HG02852 (cell line): ENCODE data around the gene NPM1.
A peak's percentile ranks its signal among the peaks of the same experiment; 100 is the strongest.
"Not testable (repeated sequence)": the region's sequence is repeated elsewhere in the genome, so short reads cannot be mapped to it uniquely, and the experiment has no call there.

Experiments used
- ATAC-seq: cut with Tn5 transposase; IDR thresholded peaks from one replicate; pipeline ENCODE4 v1.9.1; 2021; ENCODE audit warnings: mild to moderate bottlenecking, moderate library complexity; ENCODE audit not compliant: unreplicated experiment

Gene NPM1, protein sequence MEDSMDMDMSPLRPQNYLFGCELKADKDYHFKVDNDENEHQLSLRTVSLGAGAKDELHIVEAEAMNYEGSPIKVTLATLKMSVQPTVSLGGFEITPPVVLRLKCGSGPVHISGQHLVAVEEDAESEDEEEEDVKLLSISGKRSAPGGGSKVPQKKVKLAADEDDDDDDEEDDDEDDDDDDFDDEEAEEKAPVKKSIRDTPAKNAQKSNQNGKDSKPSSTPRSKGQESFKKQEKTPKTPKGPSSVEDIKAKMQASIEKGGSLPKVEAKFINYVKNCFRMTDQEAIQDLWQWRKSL

DNA sequence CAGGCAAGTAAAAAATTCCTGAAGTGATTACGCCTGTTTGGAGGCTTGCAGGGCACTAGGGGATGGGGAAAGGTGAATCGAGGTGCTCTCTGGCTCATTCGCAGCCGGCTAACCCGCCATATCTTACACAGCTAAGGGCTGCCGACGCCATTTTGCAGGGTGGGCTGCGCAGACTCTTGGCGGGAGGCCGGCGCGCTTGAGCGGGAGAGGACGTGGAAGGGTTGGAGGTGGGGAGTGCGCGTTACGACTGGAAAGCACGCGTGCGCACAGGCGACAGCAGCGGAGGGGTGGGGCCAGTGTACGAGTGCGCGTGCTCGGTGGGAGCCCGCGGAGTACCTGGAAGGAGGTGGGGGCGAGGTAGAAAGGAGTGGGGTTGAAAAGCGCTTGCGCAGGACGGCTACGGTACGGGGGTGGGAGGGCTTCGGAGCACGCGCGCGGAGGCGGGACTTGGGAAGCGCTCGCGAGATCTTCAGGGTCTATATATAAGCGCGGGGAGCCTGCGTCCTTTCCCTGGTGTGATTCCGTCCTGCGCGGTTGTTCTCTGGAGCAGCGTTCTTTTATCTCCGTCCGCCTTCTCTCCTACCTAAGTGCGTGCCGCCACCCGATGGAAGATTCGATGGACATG is at the start of gene NPM1:
NPM1 (plus strand) TSS at position 505 of the 625 bp plus-strand sequence; CDS start at position 605, 100 bp downstream.
- peak; percentile 79 for ATAC-seq

DNA sequence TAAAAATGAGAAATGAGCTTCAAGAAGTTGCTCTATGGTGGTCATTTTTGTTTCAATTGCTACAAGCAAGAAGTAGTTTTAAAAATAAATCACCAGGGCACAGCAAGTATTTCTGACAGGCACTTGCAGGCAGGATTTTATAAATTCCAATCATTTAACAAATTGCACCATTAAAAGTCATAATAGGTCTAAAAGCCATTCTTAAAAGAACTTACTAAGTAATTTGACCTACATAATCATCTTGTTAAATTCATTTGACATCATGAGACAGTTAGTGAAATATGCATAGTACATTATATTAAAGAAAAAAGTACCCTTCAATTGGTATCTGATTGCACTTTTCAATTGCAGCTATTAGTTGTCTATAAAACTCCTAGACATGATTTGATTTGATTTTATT is 47.6 kb upstream of the NPM1 start:
- ATAC-seq, result no peak

DNA sequence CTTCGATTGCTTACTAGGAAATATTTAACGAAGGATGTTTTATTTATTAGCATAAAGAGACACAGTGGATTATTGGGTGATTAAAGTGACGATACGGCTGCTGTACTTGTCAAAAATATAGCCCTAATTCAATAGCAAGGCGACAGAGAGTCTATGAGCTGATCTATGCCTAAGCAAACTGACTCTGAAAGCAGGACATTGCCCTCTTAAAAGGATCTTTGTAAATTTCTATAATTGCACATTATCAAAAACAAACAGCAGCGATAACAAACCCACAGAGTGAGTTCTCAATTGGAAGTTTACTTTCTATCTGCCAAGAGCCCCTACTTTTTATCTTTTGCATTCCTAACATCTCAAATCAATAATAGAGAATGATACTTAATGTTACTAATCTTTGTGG is 47.2 kb upstream of the NPM1 start:
- no peak for ATAC-seq

DNA sequence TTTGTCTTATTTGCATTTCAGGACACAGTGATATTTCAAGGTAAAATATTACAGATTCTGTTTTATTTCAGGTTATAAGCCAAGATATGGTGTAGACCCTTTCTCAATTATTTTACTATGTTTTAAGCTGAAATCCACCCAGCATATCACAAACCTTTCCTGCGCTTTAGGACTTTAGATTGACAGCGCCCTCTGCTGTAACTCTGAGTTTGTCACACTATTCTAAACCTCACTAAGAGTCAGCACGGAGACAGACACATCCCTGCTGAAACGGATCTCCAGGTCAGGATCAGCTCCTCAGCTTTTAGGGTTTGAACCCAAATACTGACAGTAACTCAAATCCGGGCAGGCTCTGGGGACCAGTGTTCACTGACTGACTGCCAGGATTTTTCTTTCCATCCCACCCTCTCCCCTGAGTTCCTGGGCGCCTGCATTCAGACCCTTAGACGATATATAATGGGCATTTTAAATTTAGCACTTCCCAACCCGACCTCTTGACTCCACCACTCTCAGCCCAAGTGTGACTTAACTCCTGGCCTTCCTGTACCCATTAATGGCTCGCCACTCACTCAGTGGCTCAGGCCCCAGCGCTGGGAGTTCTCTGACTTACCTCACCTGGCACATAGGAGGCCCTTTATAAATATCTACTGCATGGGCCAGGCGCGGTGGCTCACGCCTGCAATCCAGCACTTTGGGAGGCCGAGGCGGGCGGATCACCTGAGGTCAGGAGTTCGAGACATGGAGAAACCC is 45.1 kb upstream of the NPM1 start:
- no peak for ATAC-seq

DNA sequence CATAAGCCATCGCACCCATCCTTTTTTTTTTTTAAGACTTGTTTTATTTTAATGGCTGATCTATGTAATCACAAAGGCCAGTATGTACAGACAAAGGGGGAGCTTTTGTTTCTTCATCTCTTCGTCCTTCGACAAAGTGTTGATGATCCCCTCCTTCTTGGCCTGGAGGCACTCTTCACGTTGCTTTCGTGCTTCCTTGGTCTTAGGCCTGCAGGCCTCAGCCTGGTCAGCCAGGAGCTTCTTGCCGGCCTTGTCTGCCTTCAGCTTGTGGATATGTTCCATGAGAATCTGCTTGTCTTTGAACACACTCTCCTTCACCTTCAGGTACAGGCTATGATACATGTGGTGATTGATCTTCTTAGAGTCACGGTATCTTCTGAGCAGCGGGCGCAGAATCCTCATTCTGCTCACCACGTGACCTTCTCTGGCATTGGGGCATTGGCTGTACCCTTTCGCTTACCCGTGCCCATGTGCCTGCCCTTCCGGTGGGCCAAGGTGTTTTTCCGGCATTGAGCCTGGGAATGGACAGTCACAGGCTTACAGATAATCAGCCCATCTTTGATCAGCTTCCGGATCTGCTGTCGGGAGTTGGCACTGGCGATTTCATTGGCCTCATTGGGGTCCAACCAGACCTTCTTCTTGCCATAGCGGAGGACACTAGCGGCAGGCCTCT is 42.6 kb upstream of the NPM1 start:
- no peak for ATAC-seq

DNA sequence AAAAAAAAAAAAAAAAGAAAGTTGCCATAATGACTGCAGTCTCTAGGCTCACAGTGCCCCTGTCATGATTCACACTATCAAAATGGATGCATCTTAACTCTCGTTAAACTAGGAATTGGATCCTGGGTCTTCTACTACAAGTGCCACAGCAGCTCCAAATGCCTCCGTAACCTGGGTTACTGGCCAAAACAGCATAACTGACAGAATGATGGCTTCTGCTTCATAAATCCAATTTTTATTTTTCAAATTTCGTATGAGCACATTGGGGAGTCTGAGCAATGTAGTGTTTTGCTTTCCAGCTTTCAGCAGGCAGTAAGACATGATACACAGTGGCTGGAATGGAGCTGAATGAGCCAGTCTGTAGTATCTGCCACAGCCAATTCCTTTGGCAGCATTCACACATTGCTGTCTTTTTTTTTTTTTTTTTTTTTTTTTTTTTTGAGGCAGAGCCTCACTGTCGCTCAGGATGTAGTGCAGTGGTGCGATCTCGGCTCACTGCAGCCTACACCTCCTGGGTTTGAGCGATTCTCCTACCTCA is 36.0 kb upstream of the NPM1 start:
- no peak for ATAC-seq

DNA sequence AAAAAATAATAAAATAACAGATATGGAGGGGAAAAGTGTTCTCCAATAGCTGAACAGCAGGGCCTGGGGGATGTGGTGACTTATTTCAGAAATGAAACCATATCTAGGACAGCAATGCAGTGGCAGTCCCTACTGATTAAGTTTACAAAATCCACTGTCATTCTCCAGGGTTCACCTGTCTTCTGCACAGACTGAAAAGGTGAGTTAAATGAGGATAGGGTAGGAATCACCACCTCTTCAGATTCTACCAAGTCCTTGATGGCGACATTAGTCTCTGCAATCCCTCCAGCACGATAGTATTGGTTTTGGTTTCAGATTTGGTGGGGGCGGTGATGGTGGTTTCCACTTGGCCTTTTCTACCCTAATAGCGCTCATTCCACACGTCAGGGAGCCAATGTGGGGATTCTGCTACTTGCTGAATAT is 32.3 kb upstream of the NPM1 start:
- ATAC-seq, result peak; percentile 95

DNA sequence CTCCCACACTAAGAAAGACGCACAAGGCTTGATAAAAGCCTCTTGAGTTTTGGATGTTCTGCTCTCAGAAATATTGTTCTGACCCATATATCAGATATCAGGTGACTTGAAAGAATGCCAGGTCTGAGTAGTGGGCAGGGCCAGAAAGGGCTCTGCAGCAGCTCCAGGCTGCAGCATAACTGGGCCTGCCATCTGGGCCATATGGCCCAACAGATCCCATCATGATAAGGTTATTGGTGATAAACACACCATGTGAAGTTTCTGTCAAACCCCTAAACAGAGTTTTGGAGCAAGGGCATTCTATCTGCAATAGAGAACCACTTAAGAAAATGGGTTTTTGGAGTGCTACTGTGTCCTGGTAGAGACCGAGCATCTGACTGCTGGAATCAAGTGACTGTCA is 29.8 kb upstream of the NPM1 start:
- ATAC-seq, result no peak

DNA sequence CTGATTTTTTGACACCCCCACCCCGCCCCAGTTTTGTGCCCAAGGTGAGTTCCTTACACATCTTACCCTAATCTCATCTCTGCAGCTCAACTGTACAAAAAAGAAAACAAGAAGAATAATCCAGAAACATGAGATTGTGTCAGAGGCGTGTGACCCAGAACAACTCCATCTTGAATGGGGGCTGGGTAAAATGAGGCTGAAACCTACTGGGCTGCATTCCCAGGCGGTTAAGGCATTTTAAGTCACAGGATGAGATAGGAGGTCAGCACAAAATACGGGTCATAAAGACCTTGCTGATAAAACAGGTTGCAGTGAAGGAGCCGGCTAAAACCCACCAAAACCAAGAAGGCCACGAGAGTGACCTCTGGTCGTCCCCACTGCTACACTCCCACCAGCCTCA is 26.5 kb upstream of the NPM1 start:
- ATAC-seq, result not testable (repeated sequence)

DNA sequence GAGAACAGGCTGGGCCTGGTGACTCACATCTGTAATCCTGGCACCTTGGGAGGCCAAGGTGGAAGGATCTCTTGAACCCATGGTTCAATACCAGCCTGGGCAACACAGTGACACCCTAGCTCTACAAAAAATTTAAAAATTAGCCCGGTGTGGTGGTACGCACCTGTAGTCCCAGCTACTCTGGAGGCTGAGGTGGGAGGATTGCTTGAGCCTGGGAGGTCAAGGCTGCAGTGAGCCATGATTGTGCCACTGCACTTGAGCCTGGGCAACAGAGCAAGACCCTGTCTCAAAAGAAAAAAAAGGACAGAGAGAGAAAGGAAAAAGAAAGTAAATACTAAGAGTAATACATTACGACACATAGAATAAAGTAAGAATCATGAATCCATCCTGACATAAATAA is 24.4 kb upstream of the NPM1 start:
- ATAC-seq, result not testable (repeated sequence)

DNA sequence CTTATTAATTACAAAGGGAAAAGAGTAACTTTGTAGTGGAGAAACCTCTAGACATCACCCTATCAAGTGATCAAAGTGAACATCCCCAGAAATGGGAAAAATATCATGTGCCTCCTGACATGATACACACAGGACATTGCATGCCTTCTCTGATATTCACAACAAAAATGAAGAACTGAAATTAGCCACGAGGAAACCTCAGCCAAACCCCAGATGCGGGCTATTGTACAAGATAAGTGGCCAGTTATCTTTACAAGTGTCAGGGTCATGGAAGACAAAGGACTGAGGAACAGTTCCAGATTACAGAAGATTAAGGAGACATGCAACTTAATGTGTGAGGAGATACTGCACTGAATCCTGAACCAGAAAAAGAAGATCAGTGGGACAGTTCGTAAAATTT is 23.8 kb upstream of the NPM1 start:
- peak; percentile 82 for ATAC-seq

DNA sequence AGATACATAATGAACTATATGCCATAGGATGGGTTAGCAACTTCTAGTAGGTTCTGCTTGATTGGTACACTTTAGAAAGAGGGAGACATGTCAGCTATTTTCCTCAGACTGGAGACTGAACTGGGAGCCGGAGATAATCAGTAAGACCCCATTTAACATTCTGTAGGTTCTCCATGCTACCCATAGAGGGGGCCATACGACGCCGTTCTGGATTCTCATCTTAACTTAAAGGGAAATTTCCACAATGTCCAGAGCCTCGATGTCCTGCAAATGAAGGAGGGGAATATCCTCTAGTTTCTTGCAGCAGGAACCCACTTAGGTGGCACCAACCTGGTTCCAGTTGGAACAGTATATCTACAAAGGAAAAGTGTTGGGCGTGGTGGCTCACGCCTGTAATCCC is 22.3 kb upstream of the NPM1 start:
- ATAC-seq, result no peak

DNA sequence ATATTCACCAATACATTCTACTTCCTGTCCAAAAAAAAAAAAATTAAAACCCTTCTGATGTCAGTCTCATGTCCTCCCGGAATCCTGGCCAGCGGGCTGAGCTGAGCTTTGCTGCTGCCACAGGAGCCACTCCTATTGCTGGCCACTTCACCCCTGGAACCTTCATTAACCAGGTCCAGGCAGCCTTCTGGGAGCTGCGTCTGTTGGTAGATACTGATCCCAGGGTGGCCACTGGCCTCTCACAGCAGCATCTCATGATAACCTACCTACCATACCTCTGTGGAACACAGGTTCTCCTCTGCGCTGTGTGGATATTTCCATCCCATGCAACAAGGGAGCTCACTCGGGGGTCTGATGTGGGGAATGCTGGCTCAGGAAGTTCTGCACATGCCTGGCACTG is 21.0 kb upstream of the NPM1 start:
- ATAC-seq, result no peak

DNA sequence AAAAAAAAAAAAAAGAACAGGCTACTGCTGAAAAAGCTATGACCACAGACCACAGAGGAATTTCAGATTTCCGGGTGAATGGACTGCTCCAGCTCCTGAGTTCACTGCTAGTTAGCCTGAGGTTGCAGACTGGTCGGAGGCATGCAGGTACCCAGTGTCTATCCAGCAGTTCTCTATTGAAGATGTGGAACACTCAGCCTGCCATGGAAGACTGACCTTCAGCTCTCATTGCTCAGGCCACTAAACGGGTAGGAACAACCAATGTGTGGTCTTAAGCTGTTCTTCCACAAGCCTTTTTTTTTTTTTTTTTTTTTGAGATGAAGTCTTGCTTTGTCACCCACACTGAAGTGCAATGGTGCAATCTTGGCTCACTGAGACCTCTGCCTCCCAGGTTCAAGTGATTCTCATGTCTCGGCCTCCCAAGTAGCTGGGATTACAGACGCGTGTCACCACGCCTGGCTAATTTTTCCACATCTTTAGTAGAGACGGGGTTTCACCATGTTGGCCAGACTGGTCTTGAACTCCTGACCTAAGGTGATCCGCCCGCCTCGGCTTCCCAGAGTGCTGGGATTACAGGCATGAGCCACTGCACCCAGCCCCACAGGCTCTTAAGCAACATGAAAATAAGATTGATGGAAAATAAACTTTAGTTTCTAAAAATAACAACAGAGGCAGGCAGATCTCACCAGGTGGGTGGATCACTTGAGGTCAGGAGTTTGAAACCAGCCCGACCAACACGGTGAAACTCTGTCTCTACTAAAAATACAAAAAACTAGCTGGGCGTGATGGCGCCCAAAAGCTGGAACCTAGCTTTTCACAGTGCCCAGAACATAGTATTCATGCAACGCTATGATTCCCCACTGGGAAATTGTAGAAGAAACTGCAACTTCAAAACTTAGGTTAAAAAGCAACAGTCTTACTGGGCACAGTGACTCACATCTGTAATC is 20.0 kb upstream of the NPM1 start:
- ATAC-seq, result peak; percentile 54

DNA sequence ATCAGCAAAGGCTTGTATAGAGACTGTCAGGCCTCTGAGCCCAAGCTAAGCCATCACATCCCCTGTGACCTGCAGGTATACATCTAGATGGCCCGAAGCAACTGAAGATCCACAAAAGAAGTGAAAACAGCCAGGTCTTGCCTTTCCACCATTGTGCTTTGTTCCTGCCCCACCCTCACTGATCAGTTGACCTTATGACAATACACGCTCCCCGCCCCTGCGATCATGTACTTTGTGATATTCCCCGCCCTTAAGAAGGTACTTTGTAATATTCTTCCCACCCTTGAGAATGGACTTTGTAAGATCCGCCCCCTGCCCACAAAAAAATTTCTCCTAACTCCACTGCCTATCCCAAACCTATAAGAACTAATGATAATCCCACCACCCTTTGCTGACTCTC is 18.6 kb upstream of the NPM1 start:
- no peak for ATAC-seq

DNA sequence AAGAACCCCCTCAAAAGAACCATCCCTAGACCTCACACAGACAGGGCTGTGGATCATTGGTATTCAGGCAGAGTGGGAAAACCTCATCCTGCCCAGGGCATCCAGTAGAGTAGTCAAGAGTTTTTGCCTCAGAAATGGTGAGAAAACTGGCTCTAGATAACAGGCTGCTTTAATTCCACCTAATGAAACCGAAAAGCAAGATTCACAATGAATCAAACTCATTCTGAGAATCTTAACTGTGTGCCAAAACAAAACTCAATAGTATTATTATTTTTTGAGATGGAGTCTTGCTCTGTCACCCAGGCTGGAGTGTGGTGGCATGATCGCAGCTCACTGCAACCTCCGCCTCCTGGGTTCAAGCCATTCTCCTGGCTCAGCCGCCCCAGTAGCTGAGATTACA is 17.8 kb upstream of the NPM1 start:
- no peak for ATAC-seq

DNA sequence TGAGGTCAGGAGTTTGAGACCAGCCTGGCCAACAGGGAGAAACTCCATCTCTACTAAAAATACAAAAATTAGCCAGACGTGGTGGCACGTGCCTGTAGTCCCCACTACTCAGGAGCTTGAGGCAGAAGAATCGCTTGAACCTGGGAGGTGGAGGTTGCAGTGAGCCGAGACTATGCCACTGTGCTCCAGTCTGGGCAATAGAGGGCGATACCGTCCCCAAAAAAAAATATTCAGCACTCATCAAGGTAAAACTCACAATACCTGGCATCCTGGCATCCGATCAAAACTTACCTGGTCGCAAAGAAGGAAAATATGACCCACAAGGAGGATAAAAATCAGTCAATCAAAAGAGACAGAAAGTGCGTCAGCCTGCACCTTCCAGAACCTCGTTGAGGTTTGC is 16.8 kb upstream of the NPM1 start:
- not testable (repeated sequence) for ATAC-seq

DNA sequence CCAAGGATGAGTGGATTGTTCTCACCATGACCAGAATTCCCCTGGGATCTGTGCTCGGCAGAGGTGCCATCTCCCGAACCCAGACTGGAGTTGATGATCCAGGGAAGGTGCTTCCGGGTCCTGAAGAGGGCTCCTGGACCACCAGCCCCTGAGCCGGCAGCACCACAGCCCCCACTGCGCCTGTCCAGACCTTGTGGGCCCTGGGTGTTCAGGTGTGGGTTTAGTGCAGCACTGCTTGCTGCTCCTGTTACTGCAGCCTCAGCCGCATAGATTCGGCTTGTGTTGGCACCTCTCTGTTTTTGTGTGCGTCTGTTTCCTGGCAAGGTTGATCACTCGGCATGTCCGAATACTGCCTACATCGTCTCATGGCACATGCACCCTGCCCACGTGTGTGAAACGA is 16.3 kb upstream of the NPM1 start:
- no peak for ATAC-seq

DNA sequence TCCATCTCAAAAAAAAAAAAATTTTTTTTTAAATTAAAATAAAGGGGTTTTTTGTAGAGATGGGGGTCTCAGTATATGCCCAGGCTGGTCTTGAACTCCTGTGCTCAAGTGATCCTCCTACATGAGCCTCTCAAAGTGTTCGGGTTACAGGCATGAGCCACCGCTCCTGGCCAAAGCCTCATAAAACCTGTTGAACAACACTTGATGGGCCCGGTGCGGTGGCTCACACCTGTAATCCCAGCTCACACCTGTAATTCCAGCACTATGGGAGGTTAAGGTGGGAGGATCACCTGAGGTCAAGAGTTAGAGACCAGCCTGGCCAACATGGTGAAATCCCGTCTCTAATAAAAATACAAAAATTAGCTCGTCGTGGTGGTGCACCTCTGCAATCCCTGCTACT is 7.7 kb upstream of the NPM1 start:
- ATAC-seq, result no peak

DNA sequence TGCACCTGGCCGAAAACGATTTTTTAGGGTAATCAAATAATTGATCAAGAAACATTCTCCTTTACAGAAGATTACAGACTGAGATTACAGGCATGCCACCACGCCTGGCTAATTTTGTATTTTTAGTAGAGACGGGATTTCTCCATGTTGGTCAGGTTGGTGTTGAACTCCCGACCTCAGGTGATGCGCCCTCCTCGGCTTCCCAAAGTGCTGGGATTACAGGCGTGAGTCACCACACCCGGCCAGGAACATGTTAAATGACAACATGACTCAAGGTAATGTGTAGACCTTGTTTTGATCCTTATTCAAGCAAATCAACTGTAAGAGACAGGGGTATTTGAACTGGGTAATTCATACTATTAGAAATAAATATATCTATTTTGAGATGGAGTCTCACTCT is 3.2 kb upstream of the NPM1 start:
- ATAC-seq, result not testable (repeated sequence)
